Measurements from ENCODE around the gene GNPTAB.

GRCh38 chr12:101779200-101779599 is 51.6 kb downstream of the GNPTAB start:
- no peak for TF ChIP-seq ZNF384 (IDR thresholded peaks at IDR 0.05)
- TF ChIP-seq SP1 (IDR thresholded peaks at IDR 0.05) = no peak
- no peak for TF ChIP-seq ELF4 (IDR thresholded peaks at IDR 0.05)
- TF ChIP-seq LEF1 (IDR thresholded peaks at IDR 0.05; ENCODE audit: borderline replicate concordance) = no peak
- no peak for TF ChIP-seq CTBP1 (IDR thresholded peaks at IDR 0.05; ENCODE audit: borderline replicate concordance)
- no peak for TF ChIP-seq TARDBP (IDR thresholded peaks at IDR 0.05)
- no peak for TF ChIP-seq ARNT (IDR thresholded peaks at IDR 0.05)
- TF ChIP-seq BHLHE40 (IDR thresholded peaks at IDR 0.05; ENCODE audit: borderline replicate concordance) = no peak
- TF ChIP-seq FOXK2 (IDR thresholded peaks at IDR 0.05) = no peak
- TF ChIP-seq PKNOX1 (IDR thresholded peaks at IDR 0.05) = no peak
- no peak for TF ChIP-seq FOXM1 (IDR thresholded peaks at IDR 0.05; ENCODE audit: borderline replicate concordance)
- no peak for TF ChIP-seq SUZ12 (IDR thresholded peaks at IDR 0.05)
- TF ChIP-seq NFRKB (IDR thresholded peaks at IDR 0.05) = no peak
- TF ChIP-seq L3MBTL2 (conservative IDR thresholded peaks at IDR 0.05) = no peak
